ENCODE measurements around the gene LAMA3. TPM values are rescaled to one million over a fixed set of nuclear protein-coding genes. Genes with fewer than 3 reads are reported as not detected.

Gene LAMA3
- polyA plus RNA-seq, 1 donor from 2014 or later, result 3.4 TPM

DNA sequence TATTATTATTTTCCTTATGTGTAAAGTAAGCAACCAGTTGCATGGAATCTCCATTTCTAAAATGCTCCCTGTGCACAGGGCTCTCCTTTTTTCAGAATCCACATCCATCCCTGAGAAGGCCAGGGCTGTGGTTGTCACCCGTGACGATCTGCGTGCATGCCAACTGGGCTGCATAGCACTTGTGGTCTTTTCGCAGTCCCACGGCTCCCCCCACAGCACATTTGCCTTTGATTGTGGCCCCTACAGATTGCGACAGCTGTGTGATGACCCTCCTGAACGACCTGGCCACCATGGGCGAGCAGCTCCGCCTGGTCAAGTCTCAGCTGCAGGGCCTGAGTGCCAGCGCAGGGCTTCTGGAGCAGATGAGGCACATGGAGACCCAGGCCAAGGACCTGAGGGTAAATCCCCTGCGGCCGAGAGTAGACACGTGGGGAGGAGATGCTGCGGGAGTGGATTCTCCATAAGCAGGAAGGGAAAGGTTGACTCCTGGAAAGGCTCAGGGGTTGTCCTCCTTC lies 205.5 kb downstream of the LAMA3 start:
- H3K27ac ChIP-seq (ENCODE audit: low read length), result no peak overlapping the region
- no peak overlapping the region for H2AFZ ChIP-seq (ENCODE audit: low read depth, low read length)
- no peaks in the 10 kb centered on the region for H3K79me2 ChIP-seq (replicated peaks; ENCODE audit: insufficient read depth, low read length)
- no peaks in the 10 kb centered on the region for H4K20me1 ChIP-seq (ENCODE audit: insufficient read depth)
- no peaks in the 10 kb centered on the region for H3F3A ChIP-seq (ENCODE audit: insufficient read depth, low read length, poor library complexity, severe bottlenecking)
- TF ChIP-seq POLR2AphosphoS5 (IDR thresholded peaks at IDR 0.05) (no peak), EZH2 (IDR thresholded peaks at IDR 0.05; ENCODE audit: borderline replicate concordance, insufficient read depth, low read length, poor library complexity, severe bottlenecking) (no peak), TAF1 (IDR thresholded peaks at IDR 0.05; ENCODE audit: low read depth) (no peak), EP300 (conservative IDR thresholded peaks at IDR 0.05; ENCODE audit: poor library complexity, severe bottlenecking) (no peak), MXI1 (conservative IDR thresholded peaks at IDR 0.05; ENCODE audit: poor library complexity, severe bottlenecking) (no peak), RAD21 (conservative IDR thresholded peaks at IDR 0.05) (no peak), SMC3 (conservative IDR thresholded peaks at IDR 0.05; ENCODE audit: poor library complexity) (no peak)
- TF ChIP-seq, protein P1, sequence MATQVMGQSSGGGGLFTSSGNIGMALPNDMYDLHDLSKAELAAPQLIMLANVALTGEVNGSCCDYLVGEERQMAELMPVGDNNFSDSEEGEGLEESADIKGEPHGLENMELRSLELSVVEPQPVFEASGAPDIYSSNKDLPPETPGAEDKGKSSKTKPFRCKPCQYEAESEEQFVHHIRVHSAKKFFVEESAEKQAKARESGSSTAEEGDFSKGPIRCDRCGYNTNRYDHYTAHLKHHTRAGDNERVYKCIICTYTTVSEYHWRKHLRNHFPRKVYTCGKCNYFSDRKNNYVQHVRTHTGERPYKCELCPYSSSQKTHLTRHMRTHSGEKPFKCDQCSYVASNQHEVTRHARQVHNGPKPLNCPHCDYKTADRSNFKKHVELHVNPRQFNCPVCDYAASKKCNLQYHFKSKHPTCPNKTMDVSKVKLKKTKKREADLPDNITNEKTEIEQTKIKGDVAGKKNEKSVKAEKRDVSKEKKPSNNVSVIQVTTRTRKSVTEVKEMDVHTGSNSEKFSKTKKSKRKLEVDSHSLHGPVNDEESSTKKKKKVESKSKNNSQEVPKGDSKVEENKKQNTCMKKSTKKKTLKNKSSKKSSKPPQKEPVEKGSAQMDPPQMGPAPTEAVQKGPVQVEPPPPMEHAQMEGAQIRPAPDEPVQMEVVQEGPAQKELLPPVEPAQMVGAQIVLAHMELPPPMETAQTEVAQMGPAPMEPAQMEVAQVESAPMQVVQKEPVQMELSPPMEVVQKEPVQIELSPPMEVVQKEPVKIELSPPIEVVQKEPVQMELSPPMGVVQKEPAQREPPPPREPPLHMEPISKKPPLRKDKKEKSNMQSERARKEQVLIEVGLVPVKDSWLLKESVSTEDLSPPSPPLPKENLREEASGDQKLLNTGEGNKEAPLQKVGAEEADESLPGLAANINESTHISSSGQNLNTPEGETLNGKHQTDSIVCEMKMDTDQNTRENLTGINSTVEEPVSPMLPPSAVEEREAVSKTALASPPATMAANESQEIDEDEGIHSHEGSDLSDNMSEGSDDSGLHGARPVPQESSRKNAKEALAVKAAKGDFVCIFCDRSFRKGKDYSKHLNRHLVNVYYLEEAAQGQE (IDR thresholded peaks at IDR 0.05; ENCODE audit: borderline replicate concordance), result no peak
- TF ChIP-seq, protein P2, sequence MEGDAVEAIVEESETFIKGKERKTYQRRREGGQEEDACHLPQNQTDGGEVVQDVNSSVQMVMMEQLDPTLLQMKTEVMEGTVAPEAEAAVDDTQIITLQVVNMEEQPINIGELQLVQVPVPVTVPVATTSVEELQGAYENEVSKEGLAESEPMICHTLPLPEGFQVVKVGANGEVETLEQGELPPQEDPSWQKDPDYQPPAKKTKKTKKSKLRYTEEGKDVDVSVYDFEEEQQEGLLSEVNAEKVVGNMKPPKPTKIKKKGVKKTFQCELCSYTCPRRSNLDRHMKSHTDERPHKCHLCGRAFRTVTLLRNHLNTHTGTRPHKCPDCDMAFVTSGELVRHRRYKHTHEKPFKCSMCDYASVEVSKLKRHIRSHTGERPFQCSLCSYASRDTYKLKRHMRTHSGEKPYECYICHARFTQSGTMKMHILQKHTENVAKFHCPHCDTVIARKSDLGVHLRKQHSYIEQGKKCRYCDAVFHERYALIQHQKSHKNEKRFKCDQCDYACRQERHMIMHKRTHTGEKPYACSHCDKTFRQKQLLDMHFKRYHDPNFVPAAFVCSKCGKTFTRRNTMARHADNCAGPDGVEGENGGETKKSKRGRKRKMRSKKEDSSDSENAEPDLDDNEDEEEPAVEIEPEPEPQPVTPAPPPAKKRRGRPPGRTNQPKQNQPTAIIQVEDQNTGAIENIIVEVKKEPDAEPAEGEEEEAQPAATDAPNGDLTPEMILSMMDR (IDR thresholded peaks at IDR 0.05; ENCODE audit: poor library complexity, severe bottlenecking), result no peak
- H3K27me3 ChIP-seq (ENCODE audit: insufficient read depth, low read depth, low read length), result no peaks in the 10 kb centered on the region
- no peaks in the 10 kb centered on the region for H3K36me3 ChIP-seq (ENCODE audit: insufficient read depth, low read length)
- no peak overlapping the region for H3K4me2 ChIP-seq (ENCODE audit: low read length)
- no peaks in the 10 kb centered on the region for H3K9me2 ChIP-seq (ENCODE audit: insufficient read depth, low read length)
- no peak overlapping the region for H3K4me3 ChIP-seq (ENCODE audit: low read length)
- H3K9me3 ChIP-seq (ENCODE audit: low read length), result no peaks in the 10 kb centered on the region
- no peak overlapping the region for H3K9ac ChIP-seq (ENCODE audit: low read length)

DNA sequence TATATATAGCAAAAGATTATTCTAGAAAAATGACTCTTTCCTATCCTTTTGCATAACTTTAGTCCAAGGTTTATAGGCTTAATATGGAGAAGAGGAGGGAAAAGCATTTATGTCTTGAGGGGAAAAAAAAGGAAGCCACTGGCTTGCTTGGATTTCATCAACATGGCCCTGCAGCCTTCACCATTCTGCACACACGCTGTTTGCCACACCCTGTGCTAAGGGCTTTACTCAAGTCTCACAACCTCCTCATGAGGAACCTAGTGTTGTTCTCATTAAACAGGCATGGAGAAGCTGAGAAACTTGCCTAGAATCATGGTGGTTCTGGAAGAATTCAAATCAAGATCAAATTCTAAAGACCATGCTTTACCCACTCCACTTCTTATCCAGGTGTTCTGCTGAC lies 208.0 kb downstream of the LAMA3 start:
- Histone ChIP-seq H3K27me3 (ENCODE audit: insufficient read depth, low read depth, low read length) (no peaks in the 10 kb centered on the region), H3F3A (ENCODE audit: insufficient read depth, low read length, poor library complexity, severe bottlenecking) (no peaks in the 10 kb centered on the region), H2AFZ (ENCODE audit: low read depth, low read length) (no peak overlapping the region), H3K9ac (ENCODE audit: low read length) (no peak overlapping the region), H3K9me3 (ENCODE audit: low read length) (no peaks in the 10 kb centered on the region), H3K9me2 (ENCODE audit: insufficient read depth, low read length) (no peaks in the 10 kb centered on the region), H3K4me3 (ENCODE audit: low read length) (no peak overlapping the region), H3K79me2 (replicated peaks; ENCODE audit: insufficient read depth, low read length) (no peaks in the 10 kb centered on the region), H3K36me3 (ENCODE audit: insufficient read depth, low read length) (no peaks in the 10 kb centered on the region), H3K27ac (ENCODE audit: low read length) (no peak overlapping the region), H4K20me1 (ENCODE audit: insufficient read depth) (no peaks in the 10 kb centered on the region), H3K4me2 (ENCODE audit: low read length) (no peak overlapping the region)
- TF ChIP-seq, protein P2 (IDR thresholded peaks at IDR 0.05; ENCODE audit: poor library complexity, severe bottlenecking), result no peak
- TF ChIP-seq SMC3 (conservative IDR thresholded peaks at IDR 0.05; ENCODE audit: poor library complexity), result no peak
- TF ChIP-seq EP300 (conservative IDR thresholded peaks at IDR 0.05; ENCODE audit: poor library complexity, severe bottlenecking), result no peak
- TF ChIP-seq TAF1 (IDR thresholded peaks at IDR 0.05; ENCODE audit: low read depth), result no peak
- TF ChIP-seq, protein P1 (IDR thresholded peaks at IDR 0.05; ENCODE audit: borderline replicate concordance), result no peak
- TF ChIP-seq EZH2 (IDR thresholded peaks at IDR 0.05; ENCODE audit: borderline replicate concordance, insufficient read depth, low read length, poor library complexity, severe bottlenecking), result no peak
- TF ChIP-seq RAD21 (conservative IDR thresholded peaks at IDR 0.05), result no peak
- TF ChIP-seq POLR2AphosphoS5 (IDR thresholded peaks at IDR 0.05), result no peak
- no peak for TF ChIP-seq MXI1 (conservative IDR thresholded peaks at IDR 0.05; ENCODE audit: poor library complexity, severe bottlenecking)
